GM23248 (cell line): Measurements from ENCODE around the gene SERPINE3.

ENCODE experiments used
- EZH2 ChIP-seq: fragments of 200-600 bp; sonication (generic); IDR thresholded peaks from 2 replicates; pipeline ENCODE4 v1.6.1; 2018; ENCODE audit warnings: antibody characterized with exemption, mild to moderate bottlenecking; ENCODE audit not compliant: insufficient read depth, poor library complexity, severe bottlenecking
- EZH2phosphoT487 ChIP-seq: fragments of 200-600 bp; sonication (generic); IDR thresholded peaks from 2 replicates; pipeline ENCODE4 v1.6.1; 2018; ENCODE audit warnings: antibody characterized with exemption, moderate library complexity, mild to moderate bottlenecking, low read depth; ENCODE audit not compliant: insufficient read depth

GRCh38 chr13:51339354-51339753 lies at the start of gene SERPINE3:
- TF ChIP-seq EZH2phosphoT487 (no peak), EZH2 (no peak)
